Activated CD4-positive, alpha-beta T cell treated with anti-CD3 and anti-CD28 coated beads, Interleukin-10, Interleukin-2, amounts not matched to agents 100 ng/mL and 50 ng/mL, durations not matched to agents 16 hours and 8 hours (primary cell): ENCODE data around the gene ARID1B.

ENCODE experiments used
- DNase-seq: peaks from one replicate; pipeline ENCODE4 v3.0.0-alpha.2; 2020

ARID1B gene

DNA sequence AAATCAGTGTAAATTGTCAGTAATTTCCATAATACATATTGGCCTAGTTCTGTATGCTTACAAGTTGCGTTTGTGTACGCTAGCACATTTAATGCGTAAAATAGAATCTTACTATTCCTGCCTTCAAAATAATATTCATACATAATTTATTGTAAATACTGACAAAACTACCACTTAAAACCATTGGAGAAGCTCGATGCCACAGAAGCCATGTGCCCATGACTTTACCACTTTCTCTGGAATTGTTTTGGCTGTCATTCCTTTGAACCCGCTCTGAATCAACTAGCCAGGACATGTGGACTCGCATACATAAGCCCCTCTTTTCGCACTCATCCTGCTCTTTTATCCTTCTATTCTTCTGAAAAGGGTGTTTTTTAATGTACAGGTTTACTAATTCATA lies 394.6 kb downstream of the ARID1B start:
- no peak for DNase-seq

DNA sequence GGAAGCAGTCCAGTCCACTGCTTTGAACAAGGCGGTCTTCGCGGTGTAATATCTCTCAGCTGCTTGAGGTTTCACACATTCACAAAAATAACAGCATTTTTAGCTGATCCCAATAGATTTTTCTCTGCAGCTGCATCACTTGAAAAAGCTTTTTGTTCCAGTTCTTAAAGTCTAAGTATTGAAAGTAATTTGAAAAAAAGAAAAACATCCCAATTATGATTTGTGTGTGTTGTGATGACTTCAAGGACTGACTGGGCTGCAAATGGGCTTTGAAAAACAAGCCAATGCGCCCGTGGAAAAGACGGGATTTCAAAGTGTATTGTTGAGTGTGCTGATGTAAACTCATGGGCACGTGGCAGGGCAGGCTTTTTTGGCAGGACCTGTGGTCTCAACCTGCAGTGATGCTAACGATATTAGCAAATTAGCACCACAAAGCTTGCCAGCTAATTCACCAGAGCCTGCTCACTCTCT lies 395.1 kb downstream of the ARID1B start:
- no peak for DNase-seq

DNA sequence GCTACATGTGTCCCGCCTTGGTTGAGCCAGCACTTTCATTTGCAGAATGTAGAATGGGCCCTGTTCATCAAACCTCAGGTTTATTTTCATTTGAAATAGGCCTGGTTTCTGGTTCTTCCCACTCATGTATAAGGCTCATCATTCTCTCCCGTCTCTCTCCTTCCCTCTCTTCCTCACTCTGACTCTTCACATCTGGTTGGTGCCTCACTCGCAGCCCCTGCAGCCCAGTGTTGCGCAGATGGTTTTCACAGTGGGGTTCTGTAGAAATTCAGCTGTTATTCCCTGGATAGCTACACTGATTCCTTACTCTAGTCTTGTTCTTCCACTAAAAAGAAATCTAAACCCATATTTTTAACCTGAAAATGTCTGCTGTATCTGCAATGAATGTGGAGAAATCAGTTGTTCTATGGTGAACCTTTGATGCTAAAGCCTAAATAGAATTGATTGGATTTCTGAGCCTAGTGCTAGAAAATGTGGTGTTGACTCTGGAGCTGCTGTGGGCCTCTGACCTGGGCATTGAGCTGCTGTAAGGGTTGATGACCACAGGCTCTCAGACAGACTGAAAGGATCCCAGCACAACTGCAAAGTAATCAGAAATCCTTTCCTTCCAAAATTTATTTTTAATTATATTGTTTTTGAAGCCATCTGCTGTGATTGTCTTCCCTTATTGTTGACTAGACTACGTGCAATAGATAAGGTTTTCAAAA lies 395.8 kb downstream of the ARID1B start:
- DNase-seq = no peak

DNA sequence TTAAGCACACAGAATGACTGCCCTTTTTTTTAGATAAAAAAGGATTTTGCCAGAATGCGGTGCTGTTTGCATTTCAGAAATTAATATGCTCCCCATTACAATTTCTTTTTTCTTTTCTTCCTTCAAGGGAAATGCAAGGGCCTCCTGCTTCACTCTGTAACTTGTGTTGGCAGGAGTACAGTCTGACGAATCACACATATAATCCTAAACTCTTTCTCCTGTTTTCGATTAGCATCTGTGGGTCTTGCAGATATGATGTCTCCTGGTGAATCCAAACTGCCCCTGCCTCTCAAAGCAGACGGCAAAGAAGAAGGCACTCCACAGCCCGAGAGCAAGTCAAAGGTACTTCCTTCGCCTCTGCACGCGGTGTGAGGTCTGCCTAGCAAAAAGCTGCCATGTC lies 396.6 kb downstream of the ARID1B start:
- DNase-seq = no peak

DNA sequence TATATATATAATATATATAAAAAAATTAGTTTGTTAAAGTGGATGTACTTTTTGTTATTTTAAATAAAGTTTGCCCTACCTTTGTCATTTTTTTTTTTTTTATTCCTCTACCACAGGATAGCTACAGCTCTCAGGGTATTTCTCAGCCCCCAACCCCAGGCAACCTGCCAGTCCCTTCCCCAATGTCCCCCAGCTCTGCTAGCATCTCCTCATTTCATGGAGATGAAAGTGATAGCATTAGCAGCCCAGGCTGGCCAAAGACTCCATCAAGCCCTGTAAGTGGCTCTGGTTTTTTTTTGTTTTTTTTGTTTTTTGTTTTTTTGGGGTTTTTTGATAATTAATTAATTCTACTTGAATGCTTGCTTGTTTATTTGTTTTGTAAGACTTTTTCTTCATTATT lies 397.6 kb downstream of the ARID1B start:
- DNase-seq = no peak

DNA sequence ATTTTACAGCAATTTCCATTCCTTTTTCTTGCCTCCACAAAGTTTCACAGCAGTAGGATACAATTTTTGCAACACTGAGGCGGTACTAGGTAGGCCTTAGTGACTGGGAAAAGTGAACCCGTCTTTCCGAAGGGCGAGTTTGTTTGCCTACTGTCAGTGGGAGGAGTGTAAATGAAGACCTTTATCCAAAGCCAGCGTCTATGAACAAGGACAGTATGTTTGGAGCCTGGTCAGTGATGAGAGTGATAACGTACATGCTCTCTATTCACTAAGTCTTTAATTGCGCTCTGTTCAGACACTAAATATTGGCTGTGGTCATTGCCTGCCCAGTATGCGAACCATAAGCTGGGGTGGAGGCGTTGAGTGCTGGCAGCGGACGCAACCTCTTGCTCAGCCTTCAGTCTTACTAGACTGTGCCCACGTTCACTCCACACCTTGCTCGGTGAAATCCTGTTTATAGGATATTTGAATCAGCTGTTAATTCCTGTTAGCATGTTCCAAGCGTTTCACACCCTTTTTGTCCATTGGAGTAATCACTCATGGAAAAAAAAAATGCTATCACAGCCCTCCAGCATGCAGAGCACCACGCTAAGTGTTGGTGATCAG lies 400.7 kb downstream of the ARID1B start:
- no peak for DNase-seq

DNA sequence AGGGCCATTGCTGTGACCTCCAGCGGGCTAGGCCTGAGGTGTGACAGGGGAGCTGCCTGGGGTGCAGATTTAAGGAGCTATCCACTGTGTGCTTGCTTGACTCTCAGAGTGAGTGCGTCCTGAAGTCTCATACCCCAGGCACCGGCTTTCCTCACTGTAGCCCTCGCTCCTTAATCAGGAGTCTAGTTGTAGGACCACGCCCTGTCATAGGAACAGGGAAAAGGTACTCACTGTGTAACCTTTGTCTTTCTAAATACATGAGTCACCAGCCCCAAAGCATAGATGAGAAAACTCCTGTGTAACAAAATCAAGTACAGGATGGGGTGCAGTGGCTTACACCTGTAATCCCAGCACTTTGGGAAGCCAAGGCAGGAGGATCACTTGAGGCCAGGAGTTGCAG lies 404.5 kb downstream of the ARID1B start:
- no peak for DNase-seq

DNA sequence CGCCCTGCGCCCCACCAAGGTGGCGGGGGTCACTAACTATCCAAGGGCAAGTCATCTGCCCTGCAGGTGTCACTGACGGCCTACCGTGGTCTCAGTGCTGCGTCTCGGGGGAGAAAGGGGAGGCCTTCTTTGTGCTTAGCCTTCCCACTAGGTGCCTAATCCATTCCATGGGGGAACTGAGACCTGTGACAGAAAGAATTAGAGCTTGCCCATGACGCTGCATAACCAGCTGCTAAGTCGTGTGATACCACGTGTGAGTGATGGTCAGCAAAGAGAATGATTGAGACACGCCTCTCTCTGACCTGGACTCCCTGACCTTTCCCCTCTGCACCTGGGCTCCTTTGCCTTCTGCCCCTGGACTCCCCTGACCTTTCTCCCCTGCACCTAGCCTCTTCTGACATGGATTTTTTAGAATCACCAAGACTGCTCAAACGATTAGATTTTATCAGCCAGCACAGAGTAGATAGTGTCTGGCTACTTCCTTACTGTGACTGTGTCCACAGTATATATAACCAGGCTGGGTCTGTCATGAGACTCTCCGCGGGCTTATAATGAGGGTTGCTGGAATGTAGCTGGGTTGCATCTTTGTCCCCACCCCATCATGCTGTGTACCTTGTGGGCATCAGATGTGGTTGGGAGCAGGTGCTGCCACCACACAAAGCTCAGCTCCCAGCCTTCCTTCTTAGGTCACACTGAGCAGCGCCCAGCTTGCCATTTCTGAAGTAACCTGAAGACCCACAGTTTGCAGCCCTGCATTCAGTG lies 405.5 kb downstream of the ARID1B start:
- DNase-seq = no peak

DNA sequence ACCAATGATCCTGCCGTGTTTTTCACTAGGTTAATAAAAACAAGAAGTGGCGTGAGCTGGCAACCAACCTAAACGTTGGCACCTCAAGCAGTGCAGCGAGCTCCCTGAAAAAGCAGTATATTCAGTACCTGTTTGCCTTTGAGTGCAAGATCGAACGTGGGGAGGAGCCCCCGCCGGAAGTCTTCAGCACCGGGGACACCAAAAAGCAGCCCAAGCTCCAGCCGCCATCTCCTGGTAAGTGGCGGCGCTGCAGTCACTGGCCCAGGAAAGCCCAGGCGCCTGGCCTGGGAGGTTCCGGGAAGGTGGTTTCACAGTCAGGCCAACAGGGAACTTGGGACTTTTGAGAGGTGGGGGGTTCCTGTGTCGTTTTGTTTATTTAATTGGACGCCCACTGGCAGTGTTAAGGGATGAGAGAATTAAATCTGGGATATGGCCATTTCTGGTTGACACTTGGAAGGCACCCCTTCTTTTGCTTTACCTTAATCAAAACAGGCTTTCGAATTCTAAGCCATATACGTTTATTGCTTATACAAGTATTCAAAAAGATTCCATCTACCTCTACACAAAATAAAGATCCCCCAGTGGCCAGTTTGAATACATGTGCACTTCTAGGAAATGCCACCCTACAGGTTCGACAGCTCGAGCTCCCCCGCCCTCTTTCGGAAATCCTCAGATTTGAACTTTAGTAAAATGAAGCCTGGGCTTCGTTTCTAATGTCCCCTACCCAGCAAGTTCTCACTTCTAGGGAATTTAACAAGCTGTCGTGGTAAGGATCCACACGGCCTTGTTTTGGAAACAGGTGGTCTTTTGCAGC lies 407.2 kb downstream of the ARID1B start:
- peak; percentile 61 for DNase-seq

DNA sequence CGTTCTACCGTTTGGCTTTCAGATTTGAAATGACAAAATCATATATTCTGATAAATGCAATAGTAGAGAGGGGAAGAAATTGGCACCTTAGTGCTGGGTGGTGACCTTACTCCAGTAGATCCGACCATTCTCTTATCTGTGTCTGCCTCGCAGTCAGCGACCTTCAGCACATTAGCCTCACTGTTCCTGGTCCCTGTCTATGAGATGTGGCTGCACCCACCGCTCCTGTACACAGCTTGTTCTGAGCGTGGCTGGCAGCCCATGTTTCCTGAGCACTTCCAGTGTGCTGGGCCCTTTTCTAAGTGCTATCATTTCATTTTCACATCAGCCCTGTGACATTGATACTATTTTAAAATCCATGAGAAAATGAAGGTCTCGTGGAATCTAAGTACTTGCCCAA lies 408.0 kb downstream of the ARID1B start:
- DNase-seq = no peak

DNA sequence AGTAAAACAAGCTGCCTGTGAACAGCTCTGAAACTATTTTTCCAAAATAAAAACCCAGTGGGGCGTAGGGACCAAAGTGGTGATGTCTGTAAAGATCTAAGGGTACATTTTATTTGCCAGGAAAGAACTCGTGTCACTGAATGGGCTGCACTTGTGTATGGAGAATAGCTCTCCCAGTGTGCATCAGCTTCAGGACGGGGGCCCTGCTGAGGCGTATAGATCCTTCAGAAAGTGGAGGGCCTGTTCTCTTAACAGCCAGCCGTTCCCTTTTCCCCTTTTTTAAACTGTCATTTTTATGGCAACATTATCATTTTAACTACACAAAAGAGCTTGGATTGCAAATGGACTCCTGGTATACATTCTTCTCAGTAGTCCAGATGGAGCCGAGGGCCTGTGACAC lies 408.8 kb downstream of the ARID1B start:
- DNase-seq = no peak

DNA sequence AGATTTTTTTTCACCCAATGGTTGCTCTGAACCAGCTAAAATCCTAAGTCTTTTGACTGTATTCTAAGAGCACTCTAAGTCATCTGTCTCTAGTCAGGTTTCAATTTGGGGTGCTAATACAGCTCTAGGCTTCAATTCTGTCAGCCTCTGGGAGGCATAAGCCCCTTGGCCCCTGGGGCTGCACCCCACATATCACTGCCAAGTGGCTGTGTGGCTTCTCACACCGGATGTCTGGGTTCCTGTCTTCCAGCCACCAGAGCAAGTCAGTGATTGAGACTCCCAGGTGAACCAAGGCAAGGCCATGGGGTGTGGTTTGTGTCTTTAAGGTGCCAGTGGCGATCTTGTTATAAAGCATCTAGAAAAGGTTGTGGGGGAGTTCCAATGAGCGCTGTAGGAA lies 409.6 kb downstream of the ARID1B start:
- peak; percentile 21 for DNase-seq

DNA sequence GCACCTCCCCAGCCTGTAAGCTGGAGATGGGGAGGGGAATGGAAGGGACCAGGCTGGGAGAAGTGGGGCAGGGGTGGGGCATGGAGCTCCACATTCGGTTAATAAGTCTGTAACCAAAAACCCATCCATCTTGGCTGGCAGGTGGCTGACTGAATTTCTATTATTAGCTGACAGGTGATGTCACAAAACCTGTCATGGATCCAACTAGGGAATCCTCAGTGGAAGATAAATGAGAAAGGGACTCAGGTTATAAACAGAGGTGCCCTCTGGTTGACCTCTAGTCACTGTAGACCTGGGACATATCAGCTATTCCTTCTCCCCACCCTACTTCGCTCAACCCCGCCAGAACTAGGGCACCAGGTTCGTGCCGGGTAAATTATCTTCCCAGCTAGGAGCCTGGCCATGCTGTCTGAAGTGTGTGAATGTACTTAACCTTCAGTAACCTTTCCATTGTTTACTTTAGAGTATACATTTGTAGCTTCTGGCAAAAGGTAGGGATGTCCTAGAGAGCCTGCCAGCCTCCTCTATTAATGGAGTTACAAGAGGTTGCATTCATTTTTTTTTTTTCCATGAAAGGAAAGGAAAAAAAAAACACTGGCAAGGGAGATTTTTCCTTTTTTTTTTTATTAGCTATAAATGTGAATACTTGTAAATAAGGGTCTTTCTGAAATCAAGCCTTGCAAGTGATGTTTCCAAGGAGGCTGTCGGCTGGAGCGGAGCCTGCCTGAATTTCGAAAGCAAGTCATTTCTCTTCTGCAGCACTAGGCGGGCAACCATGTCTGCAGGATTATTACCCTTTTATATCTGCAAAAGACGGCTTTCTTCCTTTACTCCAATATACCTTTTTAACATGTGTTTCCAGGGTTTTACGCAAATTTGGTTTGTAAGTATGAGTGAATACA lies 410.3 kb downstream of the ARID1B start:
- no peak for DNase-seq

DNA sequence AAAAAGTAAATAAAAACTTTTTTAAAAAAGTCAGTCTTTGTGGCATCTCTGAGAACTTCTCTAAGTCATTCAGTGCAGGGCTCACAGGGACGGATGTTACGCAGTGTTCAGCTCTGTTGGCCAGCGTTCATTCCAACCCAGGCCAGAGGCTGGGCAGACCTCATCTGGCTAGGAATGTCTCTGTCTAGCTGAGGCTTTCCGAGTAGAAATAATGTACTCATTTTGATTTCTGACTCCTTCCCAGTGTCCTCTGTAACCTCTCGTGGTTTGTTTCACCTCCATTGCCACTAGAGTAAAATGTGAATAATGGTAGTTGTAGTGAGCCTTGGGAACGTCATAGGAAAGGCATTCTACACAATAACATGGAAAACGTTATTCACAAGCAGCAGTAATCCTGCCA lies 411.0 kb downstream of the ARID1B start:
- no peak for DNase-seq

DNA sequence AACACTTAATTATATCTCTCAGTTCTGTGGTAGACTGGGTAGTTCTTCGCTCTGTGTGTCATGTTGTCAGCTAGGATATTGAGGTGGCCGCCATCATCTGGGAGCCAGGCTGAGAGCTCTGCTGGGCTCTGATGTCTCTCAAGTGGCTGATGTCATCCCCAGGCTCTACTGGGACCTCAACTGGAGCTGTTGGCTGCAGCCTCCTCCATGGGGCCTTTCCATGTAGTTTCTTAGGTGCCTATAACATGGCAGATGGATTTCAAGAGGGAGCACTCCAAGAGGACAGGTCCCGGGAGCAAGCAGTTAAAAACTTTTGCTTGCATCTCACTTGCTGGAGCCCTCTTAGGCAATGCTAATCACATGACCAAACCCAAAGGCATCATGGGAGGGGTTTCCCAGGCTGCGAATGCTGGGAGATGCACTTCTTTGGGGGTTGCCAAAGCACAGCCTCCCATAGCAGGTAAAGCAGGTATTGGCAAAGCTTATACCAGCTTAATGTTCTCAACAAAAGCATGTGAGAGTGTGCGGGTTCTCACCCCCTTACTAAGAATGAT lies 416.3 kb downstream of the ARID1B start:
- DNase-seq = no peak

DNA sequence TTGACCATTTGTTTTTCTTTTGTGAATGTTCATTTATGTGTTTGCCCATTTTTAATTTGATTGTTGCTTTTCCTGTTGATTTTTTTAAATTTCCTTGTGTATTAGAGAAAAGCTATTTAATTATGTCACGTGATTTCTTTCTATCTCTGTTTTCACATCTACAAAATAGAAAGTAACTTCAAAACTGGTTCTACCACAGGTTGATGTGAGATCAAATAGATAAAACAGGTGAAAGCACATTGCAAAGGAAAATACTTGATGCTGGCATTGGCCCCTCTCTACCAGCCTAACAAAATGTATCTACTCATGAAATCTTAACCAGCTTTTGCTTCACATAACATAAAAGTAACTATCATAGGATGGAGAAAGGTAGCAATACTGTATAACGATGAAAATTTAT lies 416.9 kb downstream of the ARID1B start:
- DNase-seq = no peak

DNA sequence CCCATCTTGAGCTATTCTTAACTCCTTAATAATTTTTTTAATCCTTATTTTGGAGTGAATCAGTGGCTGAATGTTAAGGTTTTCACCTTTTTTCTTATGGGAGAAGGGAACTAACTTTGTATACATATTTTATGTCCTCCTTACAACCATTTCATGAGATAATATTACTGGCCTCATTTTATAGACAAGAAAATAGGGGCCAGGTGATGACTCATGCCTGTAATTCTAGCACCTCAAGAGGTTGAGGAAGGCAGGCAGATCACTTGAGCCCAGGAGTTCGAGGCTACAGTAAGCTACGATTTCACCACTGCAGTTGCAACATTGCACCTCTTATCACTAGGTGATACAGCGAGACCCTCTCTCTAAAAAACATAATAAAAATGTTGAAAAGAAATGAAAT lies 417.5 kb downstream of the ARID1B start:
- no peak for DNase-seq

DNA sequence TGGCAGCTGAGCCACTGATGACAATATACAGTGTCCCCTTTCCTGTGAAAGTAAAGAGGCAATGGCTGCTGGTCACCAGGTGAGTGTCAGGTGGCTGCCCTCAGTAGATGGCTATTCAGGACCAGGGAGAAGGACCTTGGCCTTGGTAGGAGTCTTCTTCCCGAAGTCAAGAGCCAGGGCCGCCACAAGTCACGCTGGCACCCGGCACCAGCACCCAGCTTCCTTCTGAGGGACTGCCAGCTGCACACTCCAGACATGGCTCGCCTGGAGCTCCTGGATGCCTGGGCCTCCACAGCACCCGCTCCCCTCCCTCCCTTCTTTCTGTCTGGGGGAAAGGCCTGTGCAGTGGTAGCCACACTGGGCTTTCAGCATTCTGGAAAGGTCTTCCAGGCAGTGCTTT lies 419.2 kb downstream of the ARID1B start:
- no peak for DNase-seq

DNA sequence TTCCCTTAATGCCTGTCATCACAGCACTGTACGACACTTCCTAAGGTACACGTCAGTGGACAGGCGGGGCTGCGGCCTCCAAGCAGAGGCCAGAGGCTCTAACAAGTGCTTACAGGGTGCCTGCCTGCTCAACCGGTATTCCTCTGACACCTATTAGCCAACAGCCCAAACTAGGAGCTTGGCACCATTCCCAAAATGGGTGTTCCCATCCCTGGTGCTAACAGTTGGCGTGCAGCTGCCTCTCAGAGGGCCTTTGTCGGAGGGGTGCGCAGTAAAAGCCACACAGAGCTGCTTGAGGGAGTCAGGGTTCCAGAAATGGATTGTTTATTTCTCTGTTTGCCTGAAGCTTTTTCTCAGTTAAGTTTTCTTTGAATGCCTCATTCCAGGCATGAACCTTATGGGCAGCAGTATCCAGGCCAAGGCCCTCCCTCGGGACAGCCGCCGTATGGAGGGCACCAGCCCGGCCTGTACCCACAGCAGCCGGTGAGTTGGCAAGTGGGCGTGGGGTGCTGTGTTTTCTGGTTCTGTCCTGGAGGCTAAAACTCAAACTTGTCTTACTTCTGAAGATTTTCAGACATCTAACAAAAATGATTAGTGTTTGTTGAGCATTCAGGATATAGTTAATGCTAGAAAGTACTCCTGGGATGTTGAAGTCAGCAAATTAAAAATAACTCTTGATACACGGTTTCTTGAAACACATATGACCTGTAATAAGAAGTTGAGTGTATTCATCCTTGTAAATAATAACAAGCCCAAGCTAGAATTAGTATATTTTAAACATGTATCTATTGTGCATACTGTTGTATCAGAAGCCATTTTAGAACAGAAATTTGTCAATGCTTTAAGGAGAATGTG lies 421.5 kb downstream of the ARID1B start:
- DNase-seq = no peak

DNA sequence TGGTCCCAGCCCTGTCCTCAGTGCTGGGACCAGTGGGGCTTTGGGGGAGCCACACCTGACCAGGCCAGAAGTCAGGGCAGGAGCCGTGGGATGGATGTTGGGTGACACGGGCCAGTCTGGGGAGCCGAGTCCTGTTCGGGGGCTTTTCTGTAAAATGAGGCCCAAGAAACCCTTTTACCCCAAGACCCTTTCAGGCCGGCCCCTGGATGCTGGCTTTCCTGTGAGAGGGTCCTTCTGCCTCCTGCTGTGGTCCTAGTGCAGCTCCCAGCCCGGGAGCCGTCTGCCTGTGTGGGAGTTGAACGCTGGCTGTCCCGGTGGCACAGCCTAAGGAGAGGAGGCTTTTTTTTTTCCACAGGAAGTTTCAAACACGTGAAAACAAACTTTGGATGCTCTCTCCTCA lies 422.9 kb downstream of the ARID1B start:
- DNase-seq = no peak

DNA sequence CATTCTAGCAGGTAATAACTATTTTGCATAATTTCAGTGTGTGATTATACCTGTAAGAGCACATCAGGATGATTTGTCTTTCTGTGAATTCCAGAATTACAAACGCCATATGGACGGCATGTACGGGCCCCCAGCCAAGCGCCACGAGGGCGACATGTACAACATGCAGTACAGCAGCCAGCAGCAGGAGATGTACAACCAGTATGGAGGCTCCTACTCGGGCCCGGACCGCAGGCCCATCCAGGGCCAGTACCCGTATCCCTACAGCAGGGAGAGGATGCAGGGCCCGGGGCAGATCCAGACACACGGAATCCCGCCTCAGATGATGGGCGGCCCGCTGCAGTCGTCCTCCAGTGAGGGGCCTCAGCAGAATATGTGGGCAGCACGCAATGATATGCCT lies 423.4 kb downstream of the ARID1B start:
- DNase-seq = no peak
